Spleen (tissue), 7 donors: Measurements from ENCODE around the gene CARMIL3.

ENCODE experiments used
- CTCF ChIP-seq, 11 experiments: fragments of 200-600 bp in 7 of 11; fragments of 450-650 bp in 4 of 11; sonication (generic) in 4 of 11; IDR thresholded peaks in 8 of 11; conservative IDR thresholded peaks in 3 of 11; 1 replicate in 7 of 11; 2 replicates in 4 of 11; pipeline versions ENCODE4 v1.4.0 to v1.8.0; 2016 to 2021; ENCODE audit warnings: antibody characterized with exemption in 11 of 11, inconsistent platforms in 4 of 11, mild to moderate bottlenecking in 1 of 11
- POLR2A ChIP-seq, 3 donors: fragments of 450-650 bp; IDR thresholded peaks; one replicate each; pipeline ENCODE4 v1.5.1; 2017; ENCODE audit warnings: antibody characterized with exemption in 3 of 3, mild to moderate bottlenecking in 1 of 3
- donor health status: DM: no; HTN: no; CAD: no; lungs with moderate emphysema.
- donor health status: DM: no; HTN: no; CAD: no.
- donor health status: DM: no; HTN: no; CAD: no.

- no peak for TF ChIP-seq POLR2A (IDR thresholded peaks at IDR 0.05)
- TF ChIP-seq CTCF (IDR thresholded peaks at IDR 0.05 in 8 of 11, conservative IDR thresholded peaks at IDR 0.05 in 3 of 11) = no peak
Observed at GRCh38 chr14:24055971-24056799, 4.4 kb downstream of the CARMIL3 start.
